Embryonic facial prominence (tissue), 1 donor: ENCODE results near the gene TIMM21.

ENCODE experiments used
- DNase-seq: peaks from one replicate; pipeline ENCODE4 v3.0.0-alpha.2; 2016; ENCODE audit errors: extremely low spot score

Gene TIMM21

DNA sequence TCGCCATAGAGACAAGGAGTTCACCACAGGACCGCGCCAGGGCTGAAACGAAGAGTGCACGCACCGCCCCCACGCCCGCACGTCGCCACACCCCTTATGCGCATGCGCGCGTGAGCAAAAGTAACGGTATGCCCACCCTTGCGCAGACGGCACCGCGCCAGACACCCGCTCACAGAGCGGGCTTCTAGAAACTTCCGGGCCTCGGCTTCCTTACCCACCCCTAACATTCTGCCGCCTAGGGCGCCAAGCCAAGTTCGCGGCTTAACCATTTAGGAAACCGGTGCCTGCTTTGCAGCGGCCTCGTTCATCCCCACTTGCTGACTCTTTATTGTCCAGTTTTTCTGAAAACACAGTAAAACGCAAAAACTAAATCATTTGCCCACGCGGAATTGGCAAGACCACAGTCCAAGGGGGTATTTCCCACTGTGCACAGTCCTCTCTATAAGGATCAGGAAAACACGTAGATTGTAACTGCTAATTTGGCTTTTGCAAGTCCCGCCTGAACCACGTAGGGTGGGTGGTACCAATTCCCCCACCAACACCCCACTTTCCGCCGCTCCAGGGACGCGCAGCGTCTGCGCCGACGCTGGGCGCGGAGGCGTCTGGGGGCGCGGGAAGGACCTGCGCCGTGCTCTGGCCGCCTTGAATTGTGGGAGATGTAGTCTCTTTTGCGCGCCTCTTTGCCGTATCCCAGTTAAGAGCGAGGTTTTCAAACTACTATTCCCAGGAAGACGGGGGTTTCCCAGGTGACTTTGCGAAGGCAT is at the start of gene TIMM21, which contains the start of gene FBXO15:
TIMM21 (plus strand) TSS at position 745 of the 764 bp plus-strand sequence. CDS start 286 bp downstream, outside the sequence.
FBXO15 (minus strand) TSS at position 56 of the 764 bp plus-strand sequence; CDS start at position 7, 49 bp downstream.
- DNase-seq = peak; percentile 96

- no peak for DNase-seq
Measured at GRCh38 chr18:74108460-74108859, 39.9 kb upstream of the TIMM21 start.

- DNase-seq = no peak
Measured at GRCh38 chr18:74110149-74110548, 38.2 kb upstream of the TIMM21 start.

- no peak for DNase-seq
Measured at GRCh38 chr18:74110976-74111375, 37.3 kb upstream of the TIMM21 start.

- DNase-seq = no peak
Measured at GRCh38 chr18:74113711-74114110, 34.6 kb upstream of the TIMM21 start.

GRCh38 chr18:74114116-74114515 is 34.2 kb upstream of the TIMM21 start:
- DNase-seq = no peak

DNA sequence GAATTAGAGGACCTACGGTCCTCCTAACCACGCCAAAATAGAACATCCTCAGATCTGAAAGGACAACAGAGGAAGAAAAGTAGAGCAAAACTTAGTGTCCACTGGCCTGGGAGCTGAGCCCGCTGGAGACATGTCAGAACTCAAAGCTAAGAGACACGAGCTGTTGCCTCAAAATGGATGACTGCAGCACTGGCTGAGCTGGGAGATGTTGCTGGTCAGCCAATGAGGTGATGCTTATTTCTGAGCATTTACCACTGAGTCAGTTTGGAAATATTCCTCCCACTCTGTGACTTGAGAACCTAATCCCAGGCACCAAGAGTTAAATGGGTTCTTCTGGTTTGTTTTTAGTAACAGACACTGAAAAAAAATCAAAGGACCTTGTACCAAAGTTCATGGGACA is 33.3 kb upstream of the TIMM21 start:
- DNase-seq = no peak

DNA sequence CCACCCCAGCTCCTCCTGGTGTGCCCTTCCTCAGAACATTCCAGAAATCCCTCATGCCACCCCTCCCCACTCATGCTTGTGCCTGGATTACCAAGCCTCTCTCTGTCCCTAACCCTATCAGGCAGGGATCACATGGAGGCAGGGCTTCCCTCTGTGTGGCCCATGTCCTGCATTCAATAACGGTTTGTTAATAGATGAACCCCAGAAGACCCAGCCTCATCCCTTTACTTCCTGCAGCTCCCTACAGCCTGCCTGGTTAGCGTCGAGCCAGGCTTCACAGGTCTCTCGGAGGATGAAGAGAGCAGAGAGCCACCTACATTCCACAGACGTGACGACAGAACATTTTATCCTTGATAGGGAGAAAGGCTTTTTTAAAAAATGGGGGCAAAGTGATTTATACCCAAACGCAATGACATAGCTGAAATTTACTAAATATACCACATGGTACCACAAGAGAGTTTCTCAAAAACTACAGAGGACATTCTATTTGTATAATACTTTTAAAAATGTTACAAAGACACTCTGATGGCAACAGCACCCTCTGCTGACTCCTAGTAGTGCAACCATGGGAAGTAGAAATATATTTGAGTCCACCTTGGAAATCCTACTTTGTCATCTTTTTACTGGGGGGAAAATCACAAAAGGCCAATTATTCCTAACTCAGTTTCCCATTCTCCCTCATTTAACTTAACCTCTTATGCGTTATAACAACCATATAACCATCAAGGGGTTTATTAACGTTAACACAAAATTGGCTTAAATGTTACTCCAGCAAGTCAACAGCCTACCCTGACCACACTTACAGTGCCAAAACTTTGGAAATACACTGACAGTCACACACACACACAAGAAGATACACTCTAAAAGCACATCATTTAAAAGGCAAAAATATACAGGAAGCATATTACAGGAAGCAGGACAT is 31.4 kb upstream of the TIMM21 start:
- DNase-seq = peak; percentile 42

DNA sequence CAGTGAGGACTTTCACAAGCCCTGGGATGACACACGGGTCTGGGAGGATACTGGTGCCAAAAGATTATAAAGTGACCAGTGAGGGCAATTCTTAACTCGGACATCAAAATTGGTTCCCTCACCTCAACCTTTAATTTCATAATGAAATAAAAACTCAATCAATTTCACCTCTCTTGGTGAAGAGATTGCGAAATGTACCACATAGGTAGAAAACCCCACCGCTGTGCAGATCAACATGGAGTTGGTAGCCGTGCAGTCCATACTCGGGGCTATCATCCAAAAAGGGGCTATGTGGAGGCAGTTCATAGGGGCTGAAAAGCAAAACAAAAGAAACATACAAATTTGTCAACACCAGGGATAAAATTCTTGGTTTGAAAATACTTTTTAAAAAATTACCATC is 25.1 kb upstream of the TIMM21 start:
- no peak for DNase-seq

DNA sequence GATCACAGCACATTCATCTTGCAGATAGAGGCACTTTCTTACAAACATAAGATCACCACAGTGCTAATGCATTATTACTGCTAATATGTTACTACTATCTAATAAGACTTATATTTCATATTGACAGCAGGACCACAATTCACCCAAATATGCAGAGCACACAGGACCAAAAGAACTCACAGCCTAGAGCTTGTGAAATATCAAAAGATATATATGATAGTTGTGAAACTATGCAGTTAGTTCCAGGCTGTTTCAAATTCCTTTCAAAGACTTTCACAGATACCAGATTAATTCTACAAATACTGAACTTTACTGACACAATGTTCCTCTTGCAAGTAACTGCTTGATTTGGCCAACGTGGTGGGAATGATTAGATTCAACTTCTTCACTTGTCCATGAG is 23.7 kb upstream of the TIMM21 start:
- DNase-seq = no peak

DNA sequence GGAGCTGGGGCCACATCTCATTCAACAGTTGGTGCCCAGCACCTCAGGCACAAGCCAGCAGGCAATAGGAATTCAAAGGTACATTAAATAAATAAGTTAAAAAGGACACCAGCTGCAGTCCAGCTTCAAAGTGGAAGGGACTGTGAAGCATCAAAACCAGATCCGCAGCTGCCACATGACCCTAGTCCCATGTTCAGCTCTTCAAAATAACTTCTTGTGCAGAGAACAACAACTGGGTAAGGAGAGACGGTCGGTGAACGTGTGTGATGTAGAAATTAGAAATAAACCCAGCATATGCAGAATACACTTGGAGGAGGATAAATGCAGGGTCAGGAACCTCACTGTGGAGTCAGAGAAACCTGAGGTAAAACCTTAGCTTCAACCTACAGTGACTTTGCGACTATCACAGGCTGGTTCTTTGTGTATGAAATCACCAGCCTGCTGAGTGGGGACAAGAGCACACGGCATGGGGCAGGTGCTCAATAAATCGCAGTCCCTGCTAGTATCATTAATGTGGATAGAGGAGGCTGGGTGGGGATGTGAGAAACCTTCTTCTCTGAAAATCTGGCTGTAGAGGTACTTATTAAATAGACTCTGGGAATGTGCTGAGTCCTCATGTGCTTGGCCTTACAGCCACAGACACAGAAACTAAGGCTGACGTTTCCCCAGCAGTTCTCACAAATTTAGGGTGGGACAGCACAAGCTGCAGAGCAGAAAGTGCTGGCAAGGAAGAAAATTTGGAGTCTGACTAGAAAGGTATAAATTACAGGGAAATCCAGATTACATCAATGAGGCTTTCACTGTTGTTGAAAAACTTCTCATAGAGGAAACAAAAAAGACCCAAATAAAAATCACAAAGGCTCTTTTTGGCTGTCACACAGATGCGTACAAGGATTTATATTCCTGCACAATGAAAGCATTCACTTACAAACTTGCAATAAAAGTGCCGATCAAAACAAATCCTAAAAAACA is 21.4 kb upstream of the TIMM21 start:
- no peak for DNase-seq

- no peak for DNase-seq
Measured at GRCh38 chr18:74128159-74128558, 20.2 kb upstream of the TIMM21 start.

- DNase-seq = no peak
Measured at GRCh38 chr18:74131124-74131523, 17.2 kb upstream of the TIMM21 start.

- DNase-seq = no peak
Measured at GRCh38 chr18:74132201-74132600, 16.1 kb upstream of the TIMM21 start.

DNA sequence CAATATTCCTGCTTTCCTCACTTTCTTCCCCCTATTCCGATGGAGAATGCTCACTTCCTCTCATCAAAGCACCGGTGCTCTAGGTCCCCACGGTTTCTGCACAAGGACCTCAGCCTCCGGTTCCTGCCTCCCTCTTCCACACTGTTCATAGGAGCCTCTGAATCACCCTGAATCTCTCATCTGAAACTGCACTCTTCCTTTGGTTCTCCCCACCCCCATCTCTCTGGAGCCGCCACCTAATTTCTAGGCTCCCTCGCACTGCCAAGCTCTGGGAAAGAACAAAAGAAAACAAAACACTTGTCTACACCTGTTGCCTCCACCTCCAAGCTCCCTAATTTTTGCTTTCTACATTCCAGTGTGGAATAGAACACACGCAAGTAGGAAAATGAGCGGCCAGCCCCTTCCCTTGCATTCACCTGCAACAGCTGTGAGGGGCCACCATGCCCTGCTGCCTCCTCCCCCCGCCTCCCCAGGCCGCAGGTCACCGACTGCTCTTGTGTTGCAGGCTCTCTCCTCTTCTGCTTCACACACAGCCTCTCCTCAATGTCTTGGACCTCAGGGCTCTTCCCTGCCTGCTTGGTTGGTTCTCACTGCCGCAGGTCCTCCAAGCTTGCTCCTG is 10.3 kb upstream of the TIMM21 start:
- no peak for DNase-seq

GRCh38 chr18:74139411-74139810 is 8.9 kb upstream of the TIMM21 start:
- DNase-seq = no peak

DNA sequence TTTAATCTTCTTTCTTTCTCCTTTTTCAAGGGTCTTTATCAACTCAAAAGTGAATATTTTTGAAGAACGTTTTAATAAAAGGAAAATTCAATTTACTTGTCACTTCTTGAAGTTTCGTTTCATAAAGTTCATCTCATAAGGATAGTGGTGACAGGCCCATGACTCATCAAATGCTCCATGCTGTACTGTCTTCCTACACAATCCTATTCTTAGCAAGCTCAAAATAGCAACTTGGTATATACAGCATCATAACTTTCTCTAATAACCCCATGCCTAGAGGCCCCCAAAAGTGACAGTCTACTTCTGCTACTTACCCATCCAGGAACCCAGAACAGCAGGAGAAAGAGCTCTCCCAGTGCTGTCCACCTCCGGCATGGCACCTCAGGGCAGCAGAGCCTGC is 8.4 kb upstream of the TIMM21 start:
- no peak for DNase-seq

- no peak for DNase-seq
Measured at GRCh38 chr18:74140582-74140981, 7.7 kb upstream of the TIMM21 start.

GRCh38 chr18:74141667-74142066 is 6.7 kb upstream of the TIMM21 start:
- no peak for DNase-seq

DNA sequence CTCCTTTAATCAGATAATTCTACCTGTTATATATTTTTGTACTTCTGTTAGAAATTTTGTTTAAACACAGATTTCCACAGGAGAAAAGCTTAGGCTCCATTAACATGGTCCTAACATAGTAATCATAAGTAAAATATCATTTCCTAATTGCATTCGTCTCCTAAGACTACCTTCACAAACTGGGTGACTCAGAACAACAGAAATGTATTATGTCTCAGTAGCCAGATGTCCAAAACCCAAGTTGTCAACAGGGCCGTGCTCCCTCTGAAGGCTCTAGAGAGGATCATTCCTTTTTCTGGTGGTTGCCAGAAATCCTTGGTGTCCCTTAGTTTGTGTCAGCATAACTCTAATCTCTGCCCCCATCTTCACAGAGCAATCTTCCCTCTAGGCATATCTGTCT is 6.1 kb upstream of the TIMM21 start:
- DNase-seq = no peak

GRCh38 chr18:74146756-74147155 is 1.6 kb upstream of the TIMM21 start:
- DNase-seq = no peak
